ENCODE measurements around the gene LRIT3. TPM values are rescaled to one million over a fixed set of nuclear protein-coding genes. Genes with fewer than 3 reads are reported as not detected.

Gene LRIT3
- total RNA-seq, 2 experiments from 2014 or later, result 0.19 to 0.27 TPM

DNA sequence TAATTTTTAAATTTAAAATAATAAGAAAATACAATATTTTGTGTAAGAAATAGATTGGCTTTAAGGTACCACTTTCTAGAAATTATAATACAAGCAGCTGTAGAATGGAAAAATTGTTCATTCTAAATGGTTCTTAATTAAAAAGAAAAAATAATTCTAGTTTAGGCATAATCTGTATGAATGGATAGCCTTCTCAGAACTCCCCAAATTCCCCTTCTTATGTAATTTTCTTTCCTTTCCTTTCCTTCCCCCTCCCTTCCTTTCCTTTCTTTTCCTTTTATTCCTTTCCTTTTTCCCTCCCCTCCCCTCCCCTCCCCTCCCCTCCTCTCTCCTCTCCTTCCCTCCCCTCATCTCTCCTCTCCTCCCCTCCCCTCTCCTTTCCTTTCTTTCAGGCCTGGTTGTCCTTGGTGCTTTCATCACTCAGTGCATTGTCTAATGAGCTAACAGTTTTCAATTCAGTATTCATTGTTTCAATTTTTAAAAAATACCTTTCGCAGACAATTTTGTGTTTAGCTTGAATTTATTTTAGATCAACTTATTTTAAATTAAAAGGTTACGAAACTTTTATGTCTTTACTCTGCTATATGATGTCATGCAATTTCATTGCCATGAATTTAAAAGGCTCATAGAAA is 28.8 kb downstream of the LRIT3 start:
- ATAC-seq, result no peak

DNA sequence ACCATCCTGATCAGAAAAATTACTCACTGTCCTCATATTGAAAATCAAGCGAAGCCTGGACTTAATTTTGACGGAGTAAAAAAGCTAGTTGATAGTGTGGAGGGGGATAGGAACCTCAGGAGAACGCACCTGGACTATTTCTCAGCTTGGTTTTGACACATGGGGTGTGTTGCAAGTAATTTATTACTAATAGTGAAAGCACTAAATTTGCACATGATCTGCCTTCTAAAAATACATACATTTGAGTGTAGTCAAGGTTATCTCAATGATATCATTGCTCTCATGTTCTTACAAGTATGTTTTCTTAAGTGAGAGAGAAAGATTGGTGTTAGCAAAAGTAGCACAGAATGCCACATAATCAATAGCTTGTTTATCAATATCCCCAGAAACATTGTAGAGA is 29.5 kb downstream of the LRIT3 start:
- ChIA-PET POLR2A (no interaction called here), CTCF (interaction anchor here (0.6 to 1.1 kb wide), 2 partner anchors 10 to 141 kb away, joined by 3 to 4 read pairs; no protein-coding TSS in a partner anchor)
- intact Hi-C loops (cut with DNase I, micrococcal nuclease), result no loop called here
- DNase-seq (no peak), ATAC-seq (no peak)
- Mint-ChIP-seq H3K4me1 (no peaks in the 10 kb centered on the region), H3K27me3 (peaks cover 4% of the 10 kb centered on the region), H3K27ac (no peak overlapping the region), H3K4me3 (no peak overlapping the region), H3K36me3 (ENCODE audit: low read depth) (no peaks in the 10 kb centered on the region), H3K9me3 (ENCODE audit: low read depth) (no peaks in the 10 kb centered on the region)

More for the DNA sequence above, 28.8 kb downstream of the LRIT3 start:
- H3K4me3 Mint-ChIP-seq, result no peak overlapping the region
- POLR2A ChIA-PET, result no interaction called here
- H3K27me3 Mint-ChIP-seq, result peaks cover 4% of the 10 kb centered on the region
- H3K36me3 Mint-ChIP-seq (ENCODE audit: low read depth), result no peaks in the 10 kb centered on the region
- no peaks in the 10 kb centered on the region for H3K4me1 Mint-ChIP-seq
- no peaks in the 10 kb centered on the region for H3K9me3 Mint-ChIP-seq (ENCODE audit: low read depth)
- CTCF ChIA-PET, result interaction anchor here (0.6 kb wide), 2 partner anchors 71 to 165 kb away, joined by 3 to 4 read pairs; no protein-coding TSS in a partner anchor
- no peak overlapping the region for H3K27ac Mint-ChIP-seq
- no peak for DNase-seq
- intact Hi-C loops (cut with DNase I, micrococcal nuclease), result no loop called here

- peaks cover 4% of the 10 kb centered on the region for H3K27me3 Mint-ChIP-seq
- H3K36me3 Mint-ChIP-seq (ENCODE audit: low read depth), result no peaks in the 10 kb centered on the region
- intact Hi-C loops (cut with DNase I, micrococcal nuclease), result no loop called here
- no peak for ATAC-seq
- no peaks in the 10 kb centered on the region for H3K9me3 Mint-ChIP-seq (ENCODE audit: low read depth)
- ChIA-PET POLR2A (no interaction called here), CTCF (interaction anchor here (1.1 kb wide), 1 partner anchor 11 kb away, joined by 4 read pairs; no protein-coding TSS in a partner anchor)
- no peaks in the 10 kb centered on the region for H3K4me1 Mint-ChIP-seq
- H3K27ac Mint-ChIP-seq, result no peak overlapping the region
- no peak overlapping the region for H3K4me3 Mint-ChIP-seq
- no peak for DNase-seq
These were observed 30.4 kb downstream of the LRIT3 start for GRCh38 chr4:109878355-109878754.

DNA sequence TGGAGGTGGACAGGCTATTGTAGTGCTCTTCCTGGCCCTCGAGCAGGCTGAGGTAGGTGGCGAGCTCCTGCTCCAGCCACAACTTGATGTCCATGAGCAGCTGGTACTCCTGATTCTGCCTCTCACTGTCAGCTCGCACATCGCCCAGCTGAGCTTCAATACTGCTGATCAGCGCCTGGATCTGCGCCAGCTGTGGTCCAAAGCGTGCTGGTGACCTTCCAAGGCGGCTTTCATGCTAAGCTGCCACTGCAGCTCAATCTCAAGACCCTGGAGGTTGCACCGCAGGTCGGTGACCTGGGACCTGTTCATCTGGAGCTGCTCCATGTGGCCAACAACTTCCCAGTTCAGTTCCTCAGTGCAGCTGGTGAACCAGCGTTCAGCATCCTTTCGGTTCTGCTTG is 31.2 kb downstream of the LRIT3 start:
- ChIA-PET POLR2A (no interaction called here), CTCF (interaction anchor here (1.0 kb wide), 1 partner anchor 99 kb away, joined by 3 read pairs; no protein-coding TSS in a partner anchor)
- Mint-ChIP-seq H3K27me3 (peaks cover 4% of the 10 kb centered on the region), H3K9me3 (ENCODE audit: low read depth) (no peaks in the 10 kb centered on the region), H3K4me1 (no peaks in the 10 kb centered on the region), H3K36me3 (ENCODE audit: low read depth) (no peaks in the 10 kb centered on the region), H3K27ac (no peak overlapping the region), H3K4me3 (no peak overlapping the region)
- ATAC-seq (no peak), DNase-seq (no peak)
- intact Hi-C loops (cut with DNase I, micrococcal nuclease), result no loop called here

GRCh38 chr4:109879636-109880314 is 31.9 kb downstream of the LRIT3 start:
- Mint-ChIP-seq H3K9me3 (ENCODE audit: low read depth) (no peaks in the 10 kb centered on the region), H3K36me3 (ENCODE audit: low read depth) (no peaks in the 10 kb centered on the region), H3K4me3 (no peak overlapping the region), H3K4me1 (no peaks in the 10 kb centered on the region), H3K27me3 (peaks cover 4% of the 10 kb centered on the region), H3K27ac (no peak overlapping the region)
- intact Hi-C loops (cut with DNase I, micrococcal nuclease), result loop anchor here in 1 of 2 experiments (5.0 kb wide), 1 partner anchor 98 kb away; no protein-coding TSS in a partner anchor
- no peak for DNase-seq
- ChIA-PET CTCF (interaction anchor here (1.0 kb wide), 1 partner anchor 98 kb away, joined by 3 read pairs; no protein-coding TSS in a partner anchor), POLR2A (no interaction called here)
- no peak for ATAC-seq

GRCh38 chr4:109886303-109886702 is 38.4 kb downstream of the LRIT3 start:
- no peaks in the 10 kb centered on the region for H3K27me3 Mint-ChIP-seq
- no peaks in the 10 kb centered on the region for H3K9me3 Mint-ChIP-seq (ENCODE audit: low read depth)
- POLR2A ChIA-PET, result no interaction called here
- intact Hi-C loops (cut with DNase I, micrococcal nuclease), result no loop called here
- H3K36me3 Mint-ChIP-seq (ENCODE audit: low read depth), result no peaks in the 10 kb centered on the region
- DNase-seq (no peak), ATAC-seq (no peak)
- no peaks in the 10 kb centered on the region for H3K4me1 Mint-ChIP-seq
- H3K27ac Mint-ChIP-seq, result no peak overlapping the region
- CTCF ChIA-PET, result no interaction called here
- H3K4me3 Mint-ChIP-seq, result no peak overlapping the region

GRCh38 chr4:109887071-109887470 is 39.2 kb downstream of the LRIT3 start:
- ChIA-PET CTCF (interaction anchor here (0.9 kb wide), 1 partner anchor 15 kb away, joined by 3 read pairs; no protein-coding TSS in a partner anchor), POLR2A (interaction anchor here (0.6 kb wide), 1 partner anchor 297 kb away, joined by 3 read pairs; no protein-coding TSS in a partner anchor)
- H3K4me3 Mint-ChIP-seq, result no peak overlapping the region
- no peaks in the 10 kb centered on the region for H3K36me3 Mint-ChIP-seq (ENCODE audit: low read depth)
- DNase-seq, result no peak
- intact Hi-C loops (cut with DNase I, micrococcal nuclease), result no loop called here
- ATAC-seq, result no peak
- H3K27me3 Mint-ChIP-seq, result no peaks in the 10 kb centered on the region
- no peaks in the 10 kb centered on the region for H3K9me3 Mint-ChIP-seq (ENCODE audit: low read depth)
- no peaks in the 10 kb centered on the region for H3K4me1 Mint-ChIP-seq
- no peak overlapping the region for H3K27ac Mint-ChIP-seq

DNA sequence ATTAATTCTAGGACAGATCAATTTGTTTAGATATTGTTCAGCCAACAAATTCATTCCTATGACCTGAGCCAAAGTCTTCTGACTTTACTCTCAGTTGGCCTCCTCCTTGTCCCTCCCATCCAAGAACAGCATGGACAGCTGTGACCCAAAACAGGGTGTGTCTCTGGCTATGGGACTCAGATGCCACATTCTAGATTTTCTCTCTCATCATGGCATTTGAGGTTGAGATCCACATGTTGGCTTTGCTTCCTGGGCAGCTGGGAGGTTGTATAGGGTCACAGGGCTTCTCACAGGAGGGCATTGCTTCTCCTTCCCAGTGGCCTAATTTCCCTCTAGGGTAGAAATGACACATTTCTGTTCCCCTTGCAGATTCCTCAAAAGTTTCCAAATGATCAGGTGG is 42.2 kb downstream of the LRIT3 start:
- H3K36me3 Mint-ChIP-seq (ENCODE audit: low read depth), result no peaks in the 10 kb centered on the region
- ATAC-seq, result no peak
- no peak overlapping the region for H3K27ac Mint-ChIP-seq
- intact Hi-C loops (cut with DNase I, micrococcal nuclease), result no loop called here
- DNase-seq, result no peak
- ChIA-PET POLR2A (no interaction called here), CTCF (no interaction called here)
- H3K4me1 Mint-ChIP-seq, result no peaks in the 10 kb centered on the region
- no peaks in the 10 kb centered on the region for H3K9me3 Mint-ChIP-seq (ENCODE audit: low read depth)
- no peaks in the 10 kb centered on the region for H3K27me3 Mint-ChIP-seq
- no peak overlapping the region for H3K4me3 Mint-ChIP-seq

GRCh38 chr4:109902559-109903251 is 54.8 kb downstream of the LRIT3 start:
- CTCF ChIA-PET, result interaction anchor here (1.0 kb wide), 1 partner anchor 15 kb away, joined by 3 read pairs; no protein-coding TSS in a partner anchor

GRCh38 chr4:109908731-109909130 is 60.8 kb downstream of the LRIT3 start:
- Mint-ChIP-seq H3K4me1 (peaks cover 2% of the 10 kb centered on the region), H3K27me3 (peaks cover 33% of the 10 kb centered on the region), H3K9me3 (ENCODE audit: low read depth) (no peaks in the 10 kb centered on the region), H3K36me3 (ENCODE audit: low read depth) (no peaks in the 10 kb centered on the region), H3K4me3 (no peak overlapping the region), H3K27ac (no peak overlapping the region)
- DNase-seq (no peak), ATAC-seq (no peak)
- intact Hi-C loops (cut with DNase I, micrococcal nuclease), result no loop called here
- CTCF ChIA-PET, result no interaction called here
- POLR2A ChIA-PET, result no interaction called here

More at GRCh38 chr4:109902559-109903251, 54.8 kb downstream of the LRIT3 start:
- Mint-ChIP-seq H3K4me1 (no peaks in the 10 kb centered on the region), H3K4me3 (no peak overlapping the region), H3K27me3 (peaks cover 22% of the 10 kb centered on the region), H3K9me3 (ENCODE audit: low read depth) (no peaks in the 10 kb centered on the region), H3K27ac (no peak overlapping the region), H3K36me3 (ENCODE audit: low read depth) (no peaks in the 10 kb centered on the region)
- no peak for ATAC-seq
- no peak for DNase-seq
- intact Hi-C loops (cut with DNase I, micrococcal nuclease), result no loop called here
- POLR2A ChIA-PET, result no interaction called here

DNA sequence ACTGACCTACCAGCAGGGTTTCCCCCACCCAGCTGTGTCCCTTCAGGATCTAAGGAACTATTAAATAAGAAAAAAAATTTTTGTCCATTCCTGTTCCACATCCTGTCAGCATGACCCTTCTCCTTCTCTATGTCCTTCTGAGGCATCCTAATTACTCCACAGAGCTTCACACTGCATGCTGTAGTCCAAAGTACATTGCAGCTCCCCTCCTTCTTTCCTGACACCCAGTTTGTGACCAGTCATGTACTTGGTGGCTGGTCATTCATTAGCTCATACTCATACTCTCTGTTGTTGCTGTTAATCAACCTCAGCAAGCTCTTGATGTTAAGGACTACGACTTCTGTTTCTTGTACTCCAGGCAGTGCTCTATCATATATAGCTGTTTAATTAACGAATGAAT is 62.3 kb downstream of the LRIT3 start:
- ATAC-seq (no peak), DNase-seq (no peak)
- Mint-ChIP-seq H3K4me3 (no peak overlapping the region), H3K9me3 (ENCODE audit: low read depth) (no peaks in the 10 kb centered on the region), H3K4me1 (peaks cover 2% of the 10 kb centered on the region), H3K27ac (no peak overlapping the region), H3K36me3 (ENCODE audit: low read depth) (no peaks in the 10 kb centered on the region), H3K27me3 (peaks cover 36% of the 10 kb centered on the region)
- ChIA-PET POLR2A (no interaction called here), CTCF (interaction anchor here (1.3 to 1.5 kb wide), 2 partner anchors 9 to 68 kb away, joined by 4 read pairs; no protein-coding TSS in a partner anchor)
- intact Hi-C loops (cut with DNase I, micrococcal nuclease), result no loop called here
